HG03460 (cell line): ENCODE results near the gene KIF22.
A peak's percentile ranks its signal among the peaks of the same experiment; 100 is the strongest.
"Not testable (repeated sequence)": the region's sequence is repeated elsewhere in the genome, so short reads cannot be mapped to it uniquely, and the experiment has no call there.

Experiments used
- ATAC-seq: cut with Tn5 transposase; IDR thresholded peaks from one replicate; pipeline ENCODE4 v1.9.1; 2021; ENCODE audit not compliant: unreplicated experiment

The KIF22 gene

DNA sequence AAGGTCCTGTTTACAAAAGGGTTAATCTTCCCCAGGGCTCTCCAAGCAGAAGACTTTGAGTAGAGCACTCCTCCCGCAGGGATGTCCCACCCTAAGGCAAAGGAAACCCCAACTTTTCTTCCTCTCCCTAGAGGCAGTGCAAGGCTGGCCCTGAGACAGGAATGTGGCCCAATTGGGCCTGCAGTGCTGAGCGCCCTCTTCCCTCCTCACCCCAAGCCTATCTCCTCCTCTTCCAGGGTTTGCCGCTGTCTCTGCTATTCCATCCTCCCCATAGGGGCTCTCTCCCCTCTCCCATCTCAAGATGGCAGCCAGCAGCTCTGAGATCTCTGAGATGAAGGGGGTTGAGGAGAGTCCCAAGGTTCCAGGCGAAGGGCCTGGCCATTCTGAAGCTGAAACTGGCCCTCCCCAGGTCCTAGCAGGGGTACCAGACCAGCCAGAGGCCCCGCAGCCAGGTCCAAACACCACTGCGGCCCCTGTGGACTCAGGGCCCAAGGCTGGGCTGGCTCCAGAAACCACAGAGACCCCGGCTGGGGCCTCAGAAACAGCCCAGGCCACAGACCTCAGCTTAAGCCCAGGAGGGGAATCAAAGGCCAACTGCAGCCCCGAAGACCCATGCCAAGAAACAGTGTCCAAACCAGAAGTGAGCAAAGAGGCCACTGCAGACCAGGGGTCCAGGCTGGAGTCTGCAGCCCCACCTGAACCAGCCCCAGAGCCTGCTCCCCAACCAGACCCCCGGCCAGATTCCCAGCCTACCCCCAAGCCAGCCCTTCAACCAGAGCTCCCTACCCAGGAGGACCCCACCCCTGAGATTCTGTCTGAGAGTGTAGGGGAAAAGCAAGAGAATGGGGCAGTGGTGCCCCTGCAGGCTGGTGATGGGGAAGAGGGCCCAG is 22.4 kb downstream of the KIF22 start:
- ATAC-seq = no peak

DNA sequence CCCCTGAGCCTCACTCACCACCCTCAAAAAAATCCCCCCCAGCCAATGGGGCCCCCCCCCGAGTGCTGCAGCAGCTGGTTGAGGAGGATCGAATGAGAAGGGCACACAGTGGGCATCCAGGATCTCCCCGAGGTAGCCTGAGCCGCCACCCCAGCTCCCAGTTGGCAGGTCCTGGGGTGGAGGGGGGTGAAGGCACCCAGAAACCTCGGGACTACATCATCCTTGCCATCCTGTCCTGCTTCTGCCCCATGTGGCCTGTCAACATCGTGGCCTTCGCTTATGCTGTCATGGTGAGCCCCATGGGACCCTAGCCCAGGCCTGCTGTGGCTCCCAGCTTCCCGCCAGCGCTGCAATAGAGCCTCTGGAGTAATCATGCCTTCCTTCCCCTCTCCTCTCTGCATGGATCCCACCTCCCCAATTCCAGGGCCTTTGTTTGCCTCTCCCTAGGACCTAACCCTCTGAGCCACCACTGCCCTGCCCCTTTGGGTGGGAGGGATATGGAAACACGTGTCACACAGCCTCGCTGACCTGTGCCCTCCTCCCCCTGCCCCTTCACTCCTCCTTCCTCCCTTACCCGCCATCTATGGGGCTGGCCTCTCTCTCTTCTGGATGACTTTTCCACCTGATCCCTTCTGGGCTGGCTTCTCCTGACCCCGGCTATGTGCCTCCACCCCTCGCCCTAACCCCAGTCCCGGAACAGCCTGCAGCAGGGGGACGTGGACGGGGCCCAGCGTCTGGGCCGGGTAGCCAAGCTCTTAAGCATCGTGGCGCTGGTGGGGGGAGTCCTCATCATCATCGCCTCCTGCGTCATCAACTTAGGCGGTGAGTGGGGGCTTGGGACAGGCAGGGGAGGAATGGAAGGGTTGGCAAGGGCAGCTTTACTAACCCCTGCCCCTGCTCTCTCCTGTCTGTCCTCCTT is 23.4 kb downstream of the KIF22 start:
- no peak for ATAC-seq

DNA sequence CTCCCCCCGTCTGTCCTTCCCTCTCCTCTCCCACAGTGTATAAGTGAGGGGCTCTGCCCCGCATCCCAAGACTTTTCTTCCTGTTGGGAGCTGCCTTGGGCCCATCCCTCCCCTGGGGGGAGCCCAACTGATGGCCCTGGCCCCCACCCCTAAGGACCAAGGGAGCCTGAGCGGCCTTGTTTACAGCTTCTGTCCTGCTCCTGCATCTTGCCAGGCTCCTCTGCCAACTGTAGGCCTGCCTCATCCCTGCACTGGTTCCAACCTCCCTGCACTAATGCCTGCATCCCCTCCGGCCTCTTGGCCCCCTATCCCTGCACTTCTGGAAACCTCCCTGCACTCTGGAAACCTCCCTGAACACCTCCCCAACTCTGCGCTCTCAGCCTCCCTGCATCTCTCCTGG is 24.0 kb downstream of the KIF22 start:
- no peak for ATAC-seq

DNA sequence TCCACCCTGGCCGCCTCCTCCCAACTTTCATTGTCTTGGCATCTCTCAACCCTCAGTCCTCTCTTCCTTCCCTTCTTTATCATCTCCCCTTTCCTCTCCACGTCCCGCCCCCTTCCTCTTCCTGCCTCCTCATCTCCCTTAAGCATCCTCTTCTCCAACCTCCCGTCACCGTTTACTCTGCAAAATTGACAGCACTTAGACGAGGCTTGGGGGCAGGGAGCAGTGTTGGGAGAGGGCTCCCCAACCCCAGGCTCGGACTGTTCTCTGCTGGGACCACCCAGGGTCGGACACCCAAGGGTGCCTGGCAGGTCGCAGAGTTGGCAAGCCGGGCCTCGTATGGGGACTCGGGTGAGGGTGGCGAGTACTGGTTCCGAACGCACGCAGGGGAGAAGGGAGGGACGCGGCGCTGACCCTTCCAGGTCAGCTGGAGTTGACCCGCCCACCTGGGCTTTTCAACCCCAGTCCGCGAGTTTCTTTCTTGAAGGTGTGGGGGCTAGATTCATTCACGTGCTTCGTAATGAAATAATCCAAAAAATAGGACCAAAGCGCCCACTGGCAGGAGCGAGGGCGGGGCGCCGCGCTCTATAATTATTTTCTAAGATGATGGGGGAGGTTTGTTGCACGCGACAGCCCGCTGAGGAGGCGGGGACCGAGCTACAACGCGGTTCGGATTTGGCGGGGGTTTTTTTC is 24.6 kb downstream of the KIF22 start:
- no peak for ATAC-seq

DNA sequence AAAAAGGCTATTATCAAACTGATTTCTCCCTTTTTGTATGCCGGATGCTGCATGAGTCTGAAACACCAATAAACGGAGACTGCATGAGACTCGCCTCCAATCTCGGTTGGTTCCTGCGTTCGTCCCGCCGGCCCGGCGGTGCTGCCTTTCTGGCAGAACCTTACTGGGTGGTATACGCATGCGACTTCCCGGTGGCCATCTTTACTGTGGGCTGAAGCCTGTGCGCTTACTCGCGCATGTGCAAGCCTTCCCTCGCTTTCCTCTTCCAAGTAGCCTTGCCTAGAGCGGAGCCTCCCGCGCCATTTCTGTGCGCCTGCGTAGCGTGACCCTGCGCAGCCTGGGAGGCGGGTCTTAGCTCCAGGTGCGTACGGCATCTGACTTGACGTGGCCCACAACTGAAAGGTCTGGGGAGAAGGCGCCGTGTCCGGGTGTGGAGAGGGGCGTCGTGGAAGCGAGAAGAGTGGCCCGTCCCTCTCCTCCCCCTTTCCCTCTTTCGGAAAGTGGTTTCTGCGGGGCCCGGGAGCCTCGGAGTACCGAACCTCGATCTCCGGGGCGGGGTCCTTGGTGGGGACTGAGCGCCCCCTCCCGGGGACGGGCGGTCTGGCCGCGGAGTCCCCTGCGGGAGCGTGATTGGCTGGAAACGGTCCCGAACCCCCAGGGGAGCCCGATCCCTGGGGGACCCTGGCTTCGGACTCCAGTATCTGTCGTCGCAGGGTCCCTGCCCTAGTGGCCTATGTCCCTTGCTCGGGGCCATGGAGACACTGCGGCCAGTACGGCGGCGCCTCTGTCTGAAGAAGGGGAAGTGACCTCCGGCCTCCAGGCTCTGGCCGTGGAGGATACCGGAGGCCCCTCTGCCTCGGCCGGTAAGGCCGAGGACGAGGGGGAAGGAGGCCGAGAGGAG is 25.5 kb downstream of the KIF22 start, which contains the start of gene PAGR1:
Gene PAGR1, plus strand, starts transcription at position 360 of the 901 bp plus-strand sequence. Its CDS starts 374 bp downstream, at position 734.
- peak; percentile 57 for ATAC-seq

DNA sequence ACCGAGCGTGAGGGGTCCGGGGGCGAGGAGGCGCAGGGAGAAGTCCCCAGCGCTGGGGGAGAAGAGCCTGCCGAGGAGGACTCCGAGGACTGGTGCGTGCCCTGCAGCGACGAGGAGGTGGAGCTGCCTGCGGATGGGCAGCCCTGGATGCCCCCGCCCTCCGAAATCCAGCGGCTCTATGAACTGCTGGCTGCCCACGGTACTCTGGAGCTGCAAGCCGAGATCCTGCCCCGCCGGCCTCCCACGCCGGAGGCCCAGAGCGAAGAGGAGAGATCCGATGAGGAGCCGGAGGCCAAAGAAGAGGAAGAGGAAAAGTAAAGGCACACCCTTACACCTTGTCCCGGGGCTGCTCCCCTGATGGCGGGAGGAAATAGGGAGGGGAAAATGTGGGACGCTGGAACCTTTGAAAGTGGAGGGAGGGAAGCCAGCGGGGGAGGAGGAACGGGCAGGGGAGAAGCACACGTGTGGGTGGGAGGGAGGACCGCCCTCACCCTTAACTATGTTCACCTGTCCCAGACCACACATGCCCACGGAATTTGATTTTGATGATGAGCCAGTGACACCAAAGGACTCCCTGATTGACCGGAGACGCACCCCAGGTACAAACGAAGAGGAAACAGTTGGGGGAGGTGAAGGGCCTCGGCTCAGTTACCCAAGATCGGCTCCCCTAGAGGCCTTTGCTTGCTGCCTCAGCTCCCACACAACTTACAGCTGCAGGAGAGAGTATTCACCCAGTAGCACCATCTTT is 26.3 kb downstream of the KIF22 start:
- peak; percentile 9 for ATAC-seq

DNA sequence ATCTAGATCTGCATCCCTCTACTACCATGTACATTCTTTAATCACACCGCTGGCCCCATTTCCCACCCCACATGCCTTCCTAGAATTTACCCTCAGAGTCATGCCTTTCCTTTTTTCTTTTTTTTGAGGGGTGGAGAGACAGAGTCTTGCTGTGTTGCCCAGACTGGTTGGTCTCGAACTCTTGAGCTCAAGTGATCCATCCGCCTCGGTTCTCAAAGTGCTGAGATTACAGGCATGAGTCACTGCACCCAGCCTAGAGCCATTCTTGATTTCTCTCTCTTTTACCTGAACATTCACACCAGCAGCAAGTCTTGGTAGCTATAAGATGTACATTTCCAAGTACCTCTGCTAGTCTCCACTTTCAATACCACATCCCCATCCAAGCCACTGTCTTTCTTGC is 27.5 kb downstream of the KIF22 start:
- no peak for ATAC-seq

DNA sequence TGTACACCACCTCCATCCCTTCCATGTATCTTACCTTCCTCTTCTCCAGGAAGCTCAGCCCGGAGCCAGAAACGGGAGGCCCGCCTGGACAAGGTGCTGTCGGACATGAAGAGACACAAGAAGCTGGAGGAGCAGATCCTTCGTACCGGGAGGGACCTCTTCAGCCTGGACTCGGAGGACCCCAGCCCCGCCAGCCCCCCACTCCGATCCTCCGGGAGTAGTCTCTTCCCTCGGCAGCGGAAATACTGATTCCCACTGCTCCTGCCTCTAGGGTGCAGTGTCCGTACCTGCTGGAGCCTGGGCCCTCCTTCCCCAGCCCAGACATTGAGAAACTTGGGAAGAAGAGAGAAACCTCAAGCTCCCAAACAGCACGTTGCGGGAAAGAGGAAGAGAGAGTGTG is 29.0 kb downstream of the KIF22 start:
- ATAC-seq = no peak

DNA sequence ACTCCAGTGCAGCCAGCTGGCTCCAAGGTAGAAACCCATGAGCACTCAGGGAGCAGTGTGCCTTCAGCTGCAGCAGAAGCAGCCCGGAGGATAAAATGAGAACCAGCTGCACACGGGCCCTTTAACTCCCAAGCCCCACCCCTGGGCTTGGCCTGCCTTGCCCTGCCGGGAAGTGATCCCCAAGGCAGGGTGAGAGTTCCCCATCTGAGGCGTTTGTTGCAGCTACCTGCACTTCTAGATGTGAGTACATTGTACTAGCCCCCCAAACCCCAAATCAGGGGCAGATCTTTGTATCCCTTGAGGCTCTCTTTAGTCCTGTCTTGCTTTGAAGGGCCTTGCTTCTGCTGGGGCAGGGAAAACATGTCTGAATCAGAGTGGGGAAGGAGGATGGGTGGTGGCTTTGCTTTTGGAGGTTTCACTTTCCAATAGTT is 29.7 kb downstream of the KIF22 start, which contains the start of gene MVP:
Gene MVP, plus strand, starts transcription at position 192 of the 431 bp plus-strand sequence. CDS start 10,088 bp downstream, outside the sequence.
- ATAC-seq = no peak

DNA sequence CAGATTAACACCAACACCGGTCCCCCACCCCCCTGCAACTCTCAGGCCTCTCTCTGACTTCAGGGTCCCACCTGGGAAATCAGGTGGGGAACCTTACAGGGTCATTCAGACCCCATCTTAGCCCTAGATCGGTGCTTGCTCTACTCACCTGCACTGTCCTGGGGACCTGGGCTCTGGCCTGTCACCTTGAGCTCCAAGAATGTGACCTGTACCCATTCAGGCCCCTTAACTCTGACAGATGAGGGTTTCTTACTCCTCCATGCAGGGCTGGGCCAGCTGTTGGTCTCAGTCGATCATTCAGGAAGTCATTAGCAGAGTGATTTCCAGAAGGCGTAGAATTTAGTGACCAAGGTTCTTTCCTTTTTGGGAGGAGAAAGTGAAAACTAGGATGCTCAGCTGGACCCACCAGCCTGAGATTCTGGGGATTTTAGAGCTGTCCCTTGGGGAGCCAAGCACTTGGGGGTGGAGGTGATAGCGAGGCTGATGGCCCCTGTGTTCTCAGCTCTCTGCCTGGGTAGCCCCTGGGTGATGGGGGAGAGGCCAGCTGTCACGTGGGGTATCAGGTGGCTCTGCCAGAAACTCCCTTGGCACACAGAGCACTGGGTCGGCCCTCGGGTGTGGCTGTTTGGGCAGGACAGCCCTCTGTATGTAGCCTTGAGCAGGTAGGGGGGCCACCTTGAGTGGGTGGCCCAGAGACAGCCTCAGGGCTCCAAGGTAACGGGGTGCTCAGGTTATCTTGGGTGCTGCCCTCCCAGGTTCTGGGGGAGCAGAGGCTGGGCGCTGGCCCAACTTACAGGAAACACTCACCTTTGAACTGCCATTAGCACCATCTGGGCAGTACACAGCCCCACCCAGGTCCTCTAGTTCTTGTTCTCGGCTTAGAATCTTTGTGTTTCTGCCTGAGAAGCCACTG is 30.4 kb downstream of the KIF22 start:
- no peak for ATAC-seq

DNA sequence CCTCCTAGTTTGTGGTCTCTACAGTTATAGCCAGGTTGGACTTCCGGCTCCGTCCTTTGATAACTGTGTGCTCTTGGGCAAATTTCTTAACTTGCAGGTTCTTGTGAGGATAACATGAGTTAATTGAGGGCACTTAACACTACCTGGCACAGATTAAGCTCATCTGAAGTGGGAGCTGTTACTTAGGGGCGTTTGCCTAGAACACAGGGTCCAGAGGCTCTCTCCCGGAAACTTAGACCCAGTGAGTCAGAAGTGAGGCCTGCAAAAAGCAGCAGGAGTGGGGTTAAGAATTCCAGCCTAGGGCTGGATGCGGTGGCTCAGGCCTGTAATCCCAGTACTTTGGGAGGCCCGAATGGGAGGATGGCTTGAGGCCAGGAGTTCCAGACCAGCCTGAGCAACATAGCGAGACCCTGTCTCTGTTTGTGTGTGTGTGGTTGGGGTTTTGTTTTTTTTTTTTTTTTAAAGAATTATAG is 31.1 kb downstream of the KIF22 start:
- ATAC-seq = no peak

DNA sequence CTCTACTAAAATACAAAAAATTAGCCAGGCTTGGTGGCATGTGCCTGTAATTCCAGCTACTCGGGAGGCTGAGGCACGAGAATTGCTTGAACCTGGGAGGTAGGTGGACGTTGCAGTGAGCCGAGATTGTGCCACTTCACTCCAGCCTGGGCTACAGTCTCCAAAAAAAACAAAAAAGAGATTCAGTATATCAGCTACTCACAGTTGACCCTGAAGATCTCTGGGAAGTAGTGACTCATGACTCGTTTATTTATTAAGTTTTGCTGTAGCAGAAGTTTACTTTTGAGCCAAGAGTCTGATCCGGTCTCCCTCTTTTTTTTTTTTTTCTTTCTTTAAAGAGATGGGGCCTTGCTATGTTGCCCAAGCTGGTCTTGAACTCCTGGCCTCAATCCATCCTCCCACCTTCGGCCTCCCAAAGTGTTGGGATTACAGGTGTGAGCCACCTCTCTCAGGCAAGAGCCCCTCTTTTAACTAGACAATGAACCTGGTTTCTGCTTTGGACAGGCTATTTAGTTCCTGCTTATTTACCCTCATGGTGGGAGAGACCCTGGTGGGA is 34.1 kb downstream of the KIF22 start:
- no peak for ATAC-seq

DNA sequence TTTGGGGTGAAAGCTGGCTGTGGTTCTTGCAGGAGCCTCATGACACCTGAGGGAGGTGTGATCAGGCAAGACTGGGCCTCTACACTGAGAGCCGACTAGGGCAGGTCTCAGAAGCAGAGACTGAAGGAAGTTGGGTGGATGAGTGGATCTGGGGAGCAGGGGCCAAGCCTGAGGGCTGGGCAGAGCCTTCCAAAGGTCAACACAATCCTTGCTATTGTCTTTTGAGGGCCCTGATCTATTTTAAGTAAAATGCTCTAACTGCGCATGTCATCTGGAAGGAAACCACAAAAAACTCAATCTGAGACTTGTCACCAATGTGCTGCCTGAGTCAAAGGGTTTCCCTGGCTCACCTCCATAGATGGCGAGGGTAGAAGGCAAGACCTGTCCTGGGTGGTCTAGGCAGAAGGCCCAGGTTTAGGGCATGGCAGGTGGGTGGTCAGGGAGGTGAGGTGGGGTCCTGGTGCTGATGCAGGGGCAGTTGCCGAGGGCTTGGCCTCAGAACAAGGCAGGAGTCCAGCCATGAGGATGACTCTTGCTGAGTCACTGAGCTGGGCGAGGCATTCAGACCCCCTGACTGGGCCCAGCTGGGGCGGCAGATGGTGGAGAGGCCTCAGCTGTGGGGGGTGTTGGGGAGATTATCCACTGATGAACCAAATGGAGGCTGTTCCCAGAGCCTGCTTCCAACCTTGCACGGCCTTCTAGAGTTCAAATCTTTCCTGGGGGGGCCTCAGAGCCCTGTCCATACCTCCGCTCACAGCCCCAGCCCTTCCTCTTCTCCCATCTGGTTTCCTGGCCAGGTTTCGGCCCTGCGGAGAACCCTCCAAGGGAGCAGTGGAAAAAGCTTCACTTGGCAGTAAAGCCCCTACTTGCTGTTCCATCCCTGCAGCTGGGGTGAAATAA is 34.8 kb downstream of the KIF22 start:
- ATAC-seq = no peak

DNA sequence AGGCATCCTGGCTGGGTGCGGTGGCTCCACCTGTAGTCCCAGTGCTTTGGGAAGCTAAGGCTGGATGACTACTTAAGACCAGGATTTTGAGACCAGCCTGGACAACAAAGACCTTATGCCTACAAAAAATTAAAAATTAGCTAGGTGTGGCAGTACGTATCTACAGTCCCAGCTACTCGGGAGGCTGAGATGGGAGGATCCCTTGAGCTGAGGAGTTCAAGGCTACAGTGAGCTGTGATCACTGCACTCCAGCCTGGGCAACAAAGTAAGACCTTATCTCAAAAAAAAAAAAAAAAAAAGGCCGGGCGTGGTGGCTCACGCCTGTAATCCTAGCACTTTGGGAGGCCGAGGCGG is 35.8 kb downstream of the KIF22 start:
- ATAC-seq = no peak

DNA sequence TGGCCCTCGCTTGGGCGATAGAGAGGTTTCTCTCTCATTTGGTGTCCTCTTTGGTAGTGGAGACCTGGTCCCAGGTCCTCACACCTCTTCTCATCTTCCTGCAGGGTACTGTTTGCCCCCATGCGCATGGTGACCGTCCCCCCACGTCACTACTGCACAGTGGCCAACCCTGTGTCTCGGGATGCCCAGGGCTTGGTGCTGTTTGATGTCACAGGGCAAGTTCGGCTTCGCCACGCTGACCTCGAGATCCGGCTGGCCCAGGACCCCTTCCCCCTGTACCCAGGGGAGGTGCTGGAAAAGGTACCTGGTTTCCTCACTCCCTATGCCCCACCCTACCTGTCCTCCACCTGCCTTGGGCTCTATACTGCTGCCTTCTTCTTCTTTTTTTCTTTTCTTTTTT is 40.2 kb downstream of the KIF22 start:
- ATAC-seq = no peak

DNA sequence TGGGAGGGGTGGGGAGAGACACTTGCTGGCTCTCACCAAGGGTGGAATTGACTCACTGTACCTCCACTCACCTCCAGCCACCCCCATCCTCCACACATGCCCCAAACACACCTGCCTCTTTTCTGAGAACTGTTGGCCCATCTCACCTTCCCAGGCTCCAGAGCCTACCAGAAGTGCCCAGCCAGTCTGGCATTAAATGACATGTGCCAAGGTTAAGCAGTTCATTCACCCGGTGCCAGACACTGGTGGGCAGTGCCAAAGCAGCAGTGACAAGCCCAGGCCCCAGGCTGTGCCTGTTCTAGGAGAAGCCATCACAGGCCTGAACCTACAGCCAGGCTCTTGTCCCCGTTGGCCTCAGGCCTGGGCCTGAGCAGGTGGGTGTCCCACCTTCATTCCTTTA is 40.9 kb downstream of the KIF22 start:
- ATAC-seq = no peak

DNA sequence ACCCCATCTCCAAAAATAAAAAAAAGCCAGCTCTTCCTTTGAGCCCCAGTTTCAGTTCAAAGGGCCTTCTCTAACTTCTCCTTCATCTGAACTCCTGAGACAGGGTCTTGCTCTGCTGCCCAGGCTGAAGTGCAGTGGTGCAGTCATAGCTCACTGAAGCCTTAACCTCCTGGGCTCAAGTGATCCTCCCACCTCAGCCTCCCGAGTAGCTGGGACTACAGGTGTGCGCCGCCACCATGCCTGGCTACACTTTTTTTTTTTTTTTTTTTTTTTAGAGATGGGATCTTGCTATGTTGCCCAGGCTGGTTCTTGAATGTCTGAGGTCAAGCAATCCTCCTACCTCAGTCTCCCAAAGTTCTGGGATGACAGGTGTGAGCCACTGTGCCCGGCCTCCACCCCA is 42.7 kb downstream of the KIF22 start:
- not testable (repeated sequence) for ATAC-seq
